Activated B cell treated with CpG ODN at 0.5 μM for 24 hours (primary cell): Measurements from ENCODE around the gene TMEM30A. TPM values are rescaled to one million over a fixed set of nuclear protein-coding genes. Genes with fewer than 3 reads are reported as not detected.

Source experiments
- ATAC-seq: fragments of 200-7000 bp; cut with Tn5 transposase; one replicate; pipeline ENCODE4 v1.10.0; 2021; ENCODE audit warnings: low read depth, mild to moderate bottlenecking, moderate library complexity
- CTCF ChIA-PET: fragments of 350-600 bp; sonication (Branson Sonifier 250); formaldehyde crosslinking; loops from one replicate; lab custom pipeline; 2021; ENCODE audit warnings: antibody characterized with exemption; lab: Charles Lee
- POLR2A ChIA-PET: fragments of 350-600 bp; sonication (Branson Sonifier 250); formaldehyde crosslinking; loops from one replicate; lab custom pipeline; 2021; ENCODE audit warnings: antibody characterized with exemption; lab: Charles Lee
- DNase-seq: peaks from one replicate; pipeline ENCODE4 v3.0.0; 2022
- H3K27ac Mint-ChIP-seq: one replicate; pipeline ENCODE4 v1.8.0; 2020; ENCODE audit warnings: mixed read lengths
- H3K27me3 Mint-ChIP-seq: one replicate; pipeline ENCODE4 v1.8.0; 2021; ENCODE audit warnings: mixed read lengths
- H3K36me3 Mint-ChIP-seq: one replicate; pipeline ENCODE4 v1.8.0; 2021; ENCODE audit warnings: low read depth, mixed read lengths
- H3K4me1 Mint-ChIP-seq: one replicate; pipeline ENCODE4 v1.8.0; 2021; ENCODE audit warnings: mixed read lengths
- H3K4me3 Mint-ChIP-seq: one replicate; pipeline ENCODE4 v1.8.0; 2020; ENCODE audit warnings: mild to moderate bottlenecking, mixed read lengths
- H3K9me3 Mint-ChIP-seq: one replicate; pipeline ENCODE4 v1.8.0; 2020; ENCODE audit warnings: mixed read lengths
- CTCF ChIP-seq: fragments of 200-600 bp; IDR thresholded peaks from one replicate; pipeline ENCODE4 v1.8.0; 2022; ENCODE audit warnings: antibody characterized with exemption, mild to moderate bottlenecking
- intact Hi-C: fragments of 100-400 bp; cut with micrococcal nuclease; formaldehyde crosslinking; loops from one replicate; pipeline ENCODE4 v1.15.1; 2024
- total RNA-seq: library from RNA; stranded (reverse); gene quantifications from 2 replicates; pipeline ENCODE4 v1.2.3, GENCODE V29; 2022

The TMEM30A gene
- total RNA-seq, 1 donor from 2014 or later, result 38.7 TPM

GRCh38 chr6:75266716-75267291 is 17.8 kb downstream of the TMEM30A start:
- TF ChIP-seq CTCF, result peak; percentile 98
- no peaks in the 10 kb centered on the region for H3K9me3 Mint-ChIP-seq
- POLR2A ChIA-PET, result interaction anchor here (0.7 kb wide), 1 partner anchor 28 kb away, joined by 3 read pairs; no protein-coding TSS in a partner anchor
- ATAC-seq (peak; percentile 77), DNase-seq (no peak)
- intact Hi-C loops, result loop anchor here (1.0 to 2.0 kb wide), 5 partner anchors 18 to 279 kb away; partner anchors contain the start of genes COX7A2 and TMEM30A
- CTCF ChIA-PET, result interaction anchor here (0.7 to 2.4 kb wide), 14 partner anchors 8 to 1163 kb away, joined by 3 to 11 read pairs (median 5); partner anchors contain the start of genes COX7A2 and TMEM30A
- no peak overlapping the region for H3K4me3 Mint-ChIP-seq
- no peaks in the 10 kb centered on the region for H3K27me3 Mint-ChIP-seq
- peaks cover 46% of the 10 kb centered on the region for H3K36me3 Mint-ChIP-seq
- peaks cover 11% of the 10 kb centered on the region for H3K4me1 Mint-ChIP-seq
- H3K27ac Mint-ChIP-seq, result no peak overlapping the region

- peaks cover 57% of the 10 kb centered on the region for H3K36me3 Mint-ChIP-seq
These were observed 21.2 kb downstream of the TMEM30A start for GRCh38 chr6:75263401-75263750.

GRCh38 chr6:75262716-75263400 is 21.7 kb downstream of the TMEM30A start:
- POLR2A ChIA-PET, result no interaction called here

More at GRCh38 chr6:75263401-75263750, 21.2 kb downstream of the TMEM30A start:
- intact Hi-C loops, result no loop called here
- Mint-ChIP-seq H3K4me1 (peaks cover 6% of the 10 kb centered on the region), H3K9me3 (no peaks in the 10 kb centered on the region), H3K27ac (no peak overlapping the region), H3K27me3 (no peaks in the 10 kb centered on the region), H3K4me3 (no peak overlapping the region)
- CTCF ChIA-PET, result interaction anchor here (0.6 kb wide), 1 partner anchor 360 kb away, joined by 3 read pairs; no protein-coding TSS in a partner anchor
- no peak for ATAC-seq
- POLR2A ChIA-PET, result no interaction called here
- TF ChIP-seq CTCF, result no peak
- DNase-seq, result no peak

GRCh38 chr6:75261299-75261698 is 23.3 kb downstream of the TMEM30A start:
- Mint-ChIP-seq H3K27ac (no peak overlapping the region), H3K4me3 (no peak overlapping the region), H3K4me1 (no peaks in the 10 kb centered on the region), H3K9me3 (no peaks in the 10 kb centered on the region), H3K27me3 (no peaks in the 10 kb centered on the region), H3K36me3 (peaks cover 75% of the 10 kb centered on the region)
- intact Hi-C loops, result loop anchor here (2.0 kb wide), 1 partner anchor 16 kb away; no protein-coding TSS in a partner anchor
- ATAC-seq, result no peak
- CTCF ChIA-PET, result interaction anchor here (0.7 to 1.1 kb wide), 2 partner anchors 10 to 285 kb away, joined by 3 read pairs; no protein-coding TSS in a partner anchor
- no peak for TF ChIP-seq CTCF
- no peak for DNase-seq
- POLR2A ChIA-PET, result no interaction called here

More at GRCh38 chr6:75262716-75263400, 21.7 kb downstream of the TMEM30A start:
- ATAC-seq (no peak), DNase-seq (no peak)
- H3K4me3 Mint-ChIP-seq, result no peak overlapping the region
- intact Hi-C loops, result no loop called here
- TF ChIP-seq CTCF, result no peak
- CTCF ChIA-PET, result interaction anchor here (0.6 kb wide), 1 partner anchor 360 kb away, joined by 3 read pairs; no protein-coding TSS in a partner anchor
- H3K4me1 Mint-ChIP-seq, result peaks cover 6% of the 10 kb centered on the region
- H3K27ac Mint-ChIP-seq, result no peak overlapping the region
- H3K27me3 Mint-ChIP-seq, result no peaks in the 10 kb centered on the region
- no peaks in the 10 kb centered on the region for H3K9me3 Mint-ChIP-seq
- H3K36me3 Mint-ChIP-seq, result peaks cover 61% of the 10 kb centered on the region
